ENCODE measurements around the gene ZNF74. TPM values are rescaled to one million over a fixed set of nuclear protein-coding genes. Genes with fewer than 3 reads are reported as not detected.
"Not testable (repeated sequence)": the region's sequence is repeated elsewhere in the genome, so short reads cannot be mapped to it uniquely, and the experiment has no call there.

ZNF74 gene
- total RNA-seq, 1 experiment from 2014 or later, result 15.6 TPM

DNA sequence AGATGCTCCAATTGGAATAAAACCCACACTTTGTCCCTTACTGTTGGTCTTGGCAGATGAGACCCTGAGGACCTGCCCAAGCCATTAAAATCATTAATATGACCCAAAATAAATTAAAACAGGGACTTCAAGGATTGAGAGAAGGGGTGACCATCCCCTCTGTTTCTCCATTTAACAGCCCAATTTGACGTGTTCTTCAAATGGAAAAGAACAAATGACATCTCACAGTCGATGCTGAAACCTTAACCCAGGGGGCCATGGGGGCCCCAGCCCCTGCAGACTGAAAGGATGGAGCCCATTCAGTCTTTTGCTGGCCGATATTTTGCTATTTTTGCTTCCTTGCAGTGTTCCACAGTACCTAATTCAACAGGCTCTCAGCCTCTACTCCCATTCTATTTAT is 20.5 kb downstream of the ZNF74 start:
- Mint-ChIP-seq H3K27ac (ENCODE audit: unreplicated experiment) (no peak overlapping the region), H3K4me1 (ENCODE audit: low read depth, unreplicated experiment) (no peaks in the 10 kb centered on the region), H3K4me3 (ENCODE audit: unreplicated experiment) (no peak overlapping the region), H3K9me3 (ENCODE audit: unreplicated experiment) (no peaks in the 10 kb centered on the region), H3K27me3 (ENCODE audit: insufficient read depth, unreplicated experiment) (no peaks in the 10 kb centered on the region), H3K36me3 (ENCODE audit: insufficient read depth, unreplicated experiment) (no peaks in the 10 kb centered on the region)
- CTCF ChIA-PET, result no interaction called here
- intact Hi-C loops (cut with micrococcal nuclease; ENCODE audit: unreplicated experiment), result no loop called here
- Histone ChIP-seq H3K36me3 (ENCODE audit: control insufficient read depth, insufficient read depth, low read length) (no peaks in the 10 kb centered on the region), H3K27me3 (replicated peaks; ENCODE audit: control insufficient read depth, insufficient read depth, low read length) (no peaks in the 10 kb centered on the region), H3K4me1 (no peaks in the 10 kb centered on the region), H3K9me3 (no peaks in the 10 kb centered on the region), H3K4me3 (ENCODE audit: low read depth, low read length) (no peak overlapping the region)
- BruUV-seq (replicated peaks), result no TSS peak
- DNase-seq, result no peak
- POLR2A ChIA-PET, result no interaction called here
- TF ChIP-seq, protein P1, sequence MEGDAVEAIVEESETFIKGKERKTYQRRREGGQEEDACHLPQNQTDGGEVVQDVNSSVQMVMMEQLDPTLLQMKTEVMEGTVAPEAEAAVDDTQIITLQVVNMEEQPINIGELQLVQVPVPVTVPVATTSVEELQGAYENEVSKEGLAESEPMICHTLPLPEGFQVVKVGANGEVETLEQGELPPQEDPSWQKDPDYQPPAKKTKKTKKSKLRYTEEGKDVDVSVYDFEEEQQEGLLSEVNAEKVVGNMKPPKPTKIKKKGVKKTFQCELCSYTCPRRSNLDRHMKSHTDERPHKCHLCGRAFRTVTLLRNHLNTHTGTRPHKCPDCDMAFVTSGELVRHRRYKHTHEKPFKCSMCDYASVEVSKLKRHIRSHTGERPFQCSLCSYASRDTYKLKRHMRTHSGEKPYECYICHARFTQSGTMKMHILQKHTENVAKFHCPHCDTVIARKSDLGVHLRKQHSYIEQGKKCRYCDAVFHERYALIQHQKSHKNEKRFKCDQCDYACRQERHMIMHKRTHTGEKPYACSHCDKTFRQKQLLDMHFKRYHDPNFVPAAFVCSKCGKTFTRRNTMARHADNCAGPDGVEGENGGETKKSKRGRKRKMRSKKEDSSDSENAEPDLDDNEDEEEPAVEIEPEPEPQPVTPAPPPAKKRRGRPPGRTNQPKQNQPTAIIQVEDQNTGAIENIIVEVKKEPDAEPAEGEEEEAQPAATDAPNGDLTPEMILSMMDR (IDR thresholded peaks at IDR 0.05; ENCODE audit: insufficient read depth in 1 of 2, low read depth in 1 of 2, low read length in 1 of 2, severe bottlenecking in 1 of 2, unreplicated experiment in 1 of 2), result no peak

DNA sequence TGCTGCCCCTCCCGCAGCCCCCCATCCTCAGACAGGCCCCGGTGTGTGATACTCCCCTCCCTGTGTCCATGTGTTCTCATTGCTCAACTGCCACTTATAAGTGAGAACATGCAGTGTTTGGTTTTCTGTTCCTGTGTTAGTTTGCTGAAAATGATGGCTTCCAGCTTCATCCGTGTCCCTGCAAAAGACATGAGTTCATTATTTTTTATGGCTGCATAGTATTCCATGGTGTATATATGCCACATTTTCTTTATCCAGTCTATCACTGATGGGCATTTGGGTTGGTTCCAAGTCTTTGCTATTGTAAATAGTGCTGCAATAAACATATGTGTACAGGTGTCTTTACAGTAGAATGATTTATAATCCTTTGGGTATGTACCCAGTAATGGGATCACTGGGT is 21.3 kb downstream of the ZNF74 start:
- H3K27me3 ChIP-seq (replicated peaks; ENCODE audit: control insufficient read depth, insufficient read depth, low read length); CTCF ChIA-PET; BruUV-seq (replicated peaks); H3K9me3 ChIP-seq; H3K36me3 ChIP-seq (ENCODE audit: control insufficient read depth, insufficient read depth, low read length); intact Hi-C loops (cut with micrococcal nuclease; ENCODE audit: unreplicated experiment); H3K4me3 Mint-ChIP-seq (ENCODE audit: unreplicated experiment); H3K4me1 ChIP-seq; POLR2A ChIA-PET; H3K4me3 ChIP-seq (ENCODE audit: low read depth, low read length); H3K36me3 Mint-ChIP-seq (ENCODE audit: insufficient read depth, unreplicated experiment); H3K27me3 Mint-ChIP-seq (ENCODE audit: insufficient read depth, unreplicated experiment); H3K27ac Mint-ChIP-seq (ENCODE audit: unreplicated experiment); H3K9me3 Mint-ChIP-seq (ENCODE audit: unreplicated experiment); DNase-seq; H3K4me1 Mint-ChIP-seq (ENCODE audit: low read depth, unreplicated experiment): not testable (repeated sequence)

DNA sequence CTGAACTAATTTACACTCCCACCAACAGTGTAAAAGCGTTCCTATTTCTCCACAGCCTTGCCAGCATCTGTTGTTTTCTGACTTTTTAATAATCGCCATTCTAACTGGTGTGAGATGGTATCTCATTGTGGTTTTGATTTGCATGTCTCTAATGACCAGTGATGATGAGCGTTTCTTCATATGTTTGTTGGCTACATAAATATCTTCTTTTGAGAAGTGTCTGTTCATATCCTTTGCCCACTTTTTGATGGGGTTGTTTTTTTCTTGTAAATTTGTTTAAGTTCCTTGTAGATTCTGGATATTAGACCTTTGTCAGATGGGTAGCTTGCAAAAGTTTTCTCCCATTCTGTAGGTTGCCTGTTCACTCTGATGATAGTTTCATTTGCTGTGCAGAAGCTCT is 21.7 kb downstream of the ZNF74 start:
- H3K27me3 ChIP-seq (replicated peaks; ENCODE audit: control insufficient read depth, insufficient read depth, low read length); H3K4me1 Mint-ChIP-seq (ENCODE audit: low read depth, unreplicated experiment); CTCF ChIA-PET; H3K9me3 Mint-ChIP-seq (ENCODE audit: unreplicated experiment); H3K36me3 ChIP-seq (ENCODE audit: control insufficient read depth, insufficient read depth, low read length); H3K36me3 Mint-ChIP-seq (ENCODE audit: insufficient read depth, unreplicated experiment); POLR2A ChIA-PET; H3K4me1 ChIP-seq; BruUV-seq (replicated peaks); H3K9me3 ChIP-seq; H3K27me3 Mint-ChIP-seq (ENCODE audit: insufficient read depth, unreplicated experiment); DNase-seq; H3K4me3 ChIP-seq (ENCODE audit: low read depth, low read length); H3K27ac Mint-ChIP-seq (ENCODE audit: unreplicated experiment); intact Hi-C loops (cut with micrococcal nuclease; ENCODE audit: unreplicated experiment); H3K4me3 Mint-ChIP-seq (ENCODE audit: unreplicated experiment): not testable (repeated sequence)

DNA sequence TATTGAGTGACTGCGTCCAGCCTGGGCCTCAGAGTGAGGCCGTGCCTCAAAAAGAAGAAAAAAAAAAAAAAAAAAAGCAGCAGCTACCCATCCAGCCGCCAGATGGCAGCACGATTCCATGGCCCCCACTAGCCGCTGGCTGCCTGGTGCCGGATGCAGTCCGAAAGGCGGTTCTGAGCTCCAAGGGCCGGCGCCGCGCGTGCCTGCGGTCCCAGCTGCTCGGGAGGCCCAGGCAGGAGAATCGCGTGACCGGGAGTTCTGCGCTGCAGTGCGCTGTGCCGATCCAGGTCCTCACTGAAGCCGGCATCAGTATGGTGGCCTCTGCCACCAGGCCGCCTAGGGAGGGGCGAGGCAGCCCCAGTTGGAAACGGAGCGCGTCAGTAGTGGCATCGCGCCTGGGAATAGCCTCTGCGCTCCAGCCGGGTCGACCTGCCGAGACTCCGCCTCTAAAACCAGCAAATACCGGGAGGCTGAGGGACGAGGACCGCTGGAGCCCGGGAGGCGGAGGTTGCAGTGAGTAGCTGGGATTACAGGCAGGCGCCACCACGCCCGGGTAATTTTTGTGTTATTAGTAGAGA is 24.3 kb downstream of the ZNF74 start:
- no peaks in the 10 kb centered on the region for H3K27me3 ChIP-seq (replicated peaks; ENCODE audit: control insufficient read depth, insufficient read depth, low read length)
- H3K4me3 ChIP-seq (ENCODE audit: low read depth, low read length), result peak overlapping the region; percentile 41
- H3K36me3 ChIP-seq (ENCODE audit: control insufficient read depth, insufficient read depth, low read length), result no peaks in the 10 kb centered on the region
- no peak overlapping the region for H3K27ac Mint-ChIP-seq (ENCODE audit: unreplicated experiment)
- CTCF ChIA-PET, result interaction anchor here (0.6 to 3.3 kb wide), 32 partner anchors 9 to 1217 kb away, joined by 3 to 94 read pairs (median 5); partner anchors contain the start of genes DGCR6L and ZNF74
- intact Hi-C loops (cut with micrococcal nuclease; ENCODE audit: unreplicated experiment), result loop anchor here (1.0 kb wide), 2 partner anchors 38 to 78 kb away; no protein-coding TSS in a partner anchor
- peak; percentile 76 to 78 for DNase-seq
- TF ChIP-seq, protein P1 (IDR thresholded peaks at IDR 0.05; ENCODE audit: insufficient read depth in 1 of 2, low read depth in 1 of 2, low read length in 1 of 2, severe bottlenecking in 1 of 2, unreplicated experiment in 1 of 2), result peak; percentile 79 to 85
- H3K4me1 ChIP-seq, result no peaks in the 10 kb centered on the region
- peak overlapping the region; percentile 62 for H3K4me3 Mint-ChIP-seq (ENCODE audit: unreplicated experiment)
- no peaks in the 10 kb centered on the region for H3K9me3 ChIP-seq
- no TSS peak for BruUV-seq (replicated peaks)
- H3K27me3 Mint-ChIP-seq (ENCODE audit: insufficient read depth, unreplicated experiment), result no peaks in the 10 kb centered on the region
- H3K4me1 Mint-ChIP-seq (ENCODE audit: low read depth, unreplicated experiment), result no peaks in the 10 kb centered on the region
- POLR2A ChIA-PET, result interaction anchor here (0.6 to 0.7 kb wide), 2 partner anchors 9 to 77 kb away, joined by 8 read pairs; partner anchors contain the start of gene KLHL22
- no peaks in the 10 kb centered on the region for H3K36me3 Mint-ChIP-seq (ENCODE audit: insufficient read depth, unreplicated experiment)
- no peaks in the 10 kb centered on the region for H3K9me3 Mint-ChIP-seq (ENCODE audit: unreplicated experiment)

Measured in Caco-2 (cell line).